MV-4-11 (cell line): ENCODE results near the gene MSL3B.

Experiments used
- DNase-seq: peaks from one replicate; lab custom pipeline; 2025; lab: John Stamatoyannopoulos, UW

MSL3B gene

DNA sequence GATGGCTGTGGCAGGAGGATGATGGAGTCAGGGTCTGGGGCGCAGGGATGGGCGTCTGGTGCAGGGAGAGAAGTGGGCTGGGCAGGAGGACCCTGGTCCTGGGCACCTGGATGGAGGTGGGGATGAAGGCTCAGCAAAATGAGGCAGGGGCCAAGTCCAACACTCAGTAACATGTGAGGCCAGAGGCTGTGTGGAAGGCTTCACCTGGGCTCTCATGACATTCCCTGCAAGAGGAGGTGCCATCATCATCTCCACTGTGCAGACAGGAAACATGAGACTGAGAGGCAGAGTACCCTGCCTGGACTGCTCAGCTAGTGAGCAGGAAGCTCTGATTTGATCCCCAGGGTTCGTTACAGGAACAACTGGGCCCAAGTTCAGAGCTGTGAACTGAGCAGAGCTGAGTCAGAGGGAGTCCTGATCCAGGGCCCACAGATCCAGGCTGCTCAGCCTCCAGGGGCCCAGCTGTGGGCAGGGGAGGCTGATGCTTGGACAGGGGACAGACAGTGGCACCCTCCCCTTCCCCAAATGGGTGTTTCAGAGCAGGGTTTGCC, 50.8 kb downstream of the MSL3B start:
- no peak for DNase-seq

GRCh38 chr2:233816771-233817170, 51.4 kb downstream of the MSL3B start:
- no peak for DNase-seq

DNA sequence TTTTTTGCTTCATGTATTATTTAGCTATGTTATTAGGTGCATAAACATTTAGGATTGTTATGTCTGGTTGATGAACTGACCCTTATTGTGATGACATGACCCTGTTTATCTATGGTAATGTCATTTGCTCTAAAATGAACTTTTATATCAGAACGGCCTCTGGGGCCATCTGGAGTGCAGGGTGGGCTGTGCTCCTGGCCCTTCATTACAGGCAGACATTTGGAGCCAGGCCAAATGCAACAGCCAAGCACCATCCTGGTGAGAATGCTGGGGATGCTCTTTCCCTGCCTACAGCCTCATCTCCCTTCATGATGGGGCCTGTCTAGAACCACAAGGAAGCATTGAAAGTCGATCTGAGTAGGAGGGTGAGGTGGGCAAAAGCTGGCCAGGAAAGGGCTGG, 51.9 kb downstream of the MSL3B start:
- no peak for DNase-seq

DNA sequence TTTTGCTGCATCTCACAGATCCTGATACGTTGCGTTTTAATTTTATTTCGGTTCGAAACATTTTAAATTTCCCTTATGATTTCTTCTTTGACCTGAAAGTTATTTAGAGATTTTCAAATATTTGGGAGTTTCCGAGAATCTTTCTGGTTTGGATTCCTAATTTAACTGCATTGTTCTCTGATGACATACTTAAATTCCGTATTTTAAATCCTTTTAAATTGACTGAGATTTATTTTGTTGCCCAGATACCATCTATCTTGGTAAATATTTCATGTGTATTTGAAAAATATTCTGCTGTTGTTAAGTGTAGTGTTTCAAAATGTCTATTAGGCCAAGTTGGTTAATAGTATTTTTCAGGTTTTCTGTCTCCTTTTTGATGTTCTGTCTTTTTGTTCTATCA, 52.3 kb downstream of the MSL3B start:
- no peak for DNase-seq
